GM12878 (cell line): ENCODE results near the gene FTO. TPM values are rescaled to one million over a fixed set of nuclear protein-coding genes. Genes with fewer than 3 reads are reported as not detected.

Experiments
- ATAC-seq: fragments of 200-7000 bp; cut with Tn5 transposase; 3 replicates; pipeline ENCODE4 v1.9.1; 2020; ENCODE audit warnings: mild to moderate bottlenecking, moderate library complexity
- BruUV-seq: library from RNA; stranded (reverse); fragments of 400-500 nt; replicated peaks from 2 replicates; lab custom pipeline; 2021; lab: Mats Ljungman, UMichigan
- CTCF ChIA-PET: fragments of 300-600 bp; sonication (Branson Sonifier 250); formaldehyde crosslinking; extraction: SDS; loops from one replicate; lab custom pipeline; 2021; ENCODE audit warnings: inconsistent platforms; lab: Yijun Ruan, JAX
- POLR2A ChIA-PET: fragments of 350-600 bp; formaldehyde crosslinking; extraction: SDS; loops from one replicate; lab custom pipeline; 2021; ENCODE audit warnings: inconsistent platforms; lab: Charles Lee
- RAD21 ChIA-PET: fragments of 300-600 bp; sonication (Branson Sonifier 250); formaldehyde crosslinking; loops from one replicate; lab custom pipeline; 2023; ENCODE audit warnings: antibody characterized with exemption; ENCODE audit not compliant: unreplicated experiment; lab: Charles Lee
- SMC1A ChIA-PET: fragments of 300-600 bp; sonication (Branson Sonifier 250); formaldehyde crosslinking; loops from one replicate; lab custom pipeline; 2023; ENCODE audit not compliant: unreplicated experiment, uncharacterized antibody; lab: Charles Lee
- DNase-seq: peaks from one replicate; pipeline ENCODE4 v3.0.0-alpha.2; 2011; ENCODE audit warnings: low read depth, low spot score
- FAIRE-seq: peaks from 3 replicates; lab custom pipeline; 2011; peaks lifted over from hg19 to GRCh38; lab: Jason Lieb, UNC
- H2AFZ ChIP-seq: 2 replicates; pipeline ENCODE4 v1.6.0; 2011; ENCODE audit warnings: low read depth, low read length, control low read depth; ENCODE audit not compliant: control insufficient read depth
- H3K27ac ChIP-seq: 2 replicates; pipeline ENCODE4 v1.5.1; 2011; ENCODE audit warnings: control low read depth; ENCODE audit not compliant: control insufficient read depth, insufficient read depth
- H3K27me3 ChIP-seq, 2 experiments: replicated peaks in 1 of 2; 2 replicates each; pipeline versions ENCODE4 v1.6.0 to v1.6.1; 2011; ENCODE audit warnings: low read length in 1 of 2; ENCODE audit not compliant: control insufficient read depth in 2 of 2, insufficient read depth in 2 of 2
- H3K36me3 ChIP-seq, 2 experiments: 2 replicates each; pipeline ENCODE4 v1.5.1; 2011; ENCODE audit warnings: low read length in 1 of 2; ENCODE audit not compliant: control insufficient read depth in 2 of 2, insufficient read depth in 2 of 2
- H3K4me1 ChIP-seq: 2 replicates; pipeline ENCODE4 v1.6.1; 2011; ENCODE audit warnings: mild to moderate bottlenecking, low read length, moderate library complexity, mixed read lengths; ENCODE audit not compliant: control insufficient read depth, insufficient read depth
- H3K4me2 ChIP-seq: 2 replicates; pipeline ENCODE4 v1.6.0; 2011; ENCODE audit warnings: control low read depth; ENCODE audit not compliant: control insufficient read depth, insufficient read depth
- H3K4me3 ChIP-seq: fragments of 200-600 bp; sonication (generic); 2 replicates; pipeline ENCODE4 v1.5.1; 2016
- H3K79me2 ChIP-seq: 2 replicates; pipeline ENCODE4 v1.6.0; 2011; ENCODE audit warnings: low read length; ENCODE audit not compliant: control insufficient read depth, insufficient read depth
- H3K9ac ChIP-seq: 2 replicates; pipeline ENCODE4 v1.8.0; 2011; ENCODE audit warnings: low read length, control low read depth, mixed read lengths; ENCODE audit not compliant: control insufficient read depth, insufficient read depth
- H3K9me3 ChIP-seq: replicated peaks from 3 replicates; pipeline ENCODE4 v1.5.1; 2011; ENCODE audit warnings: mild to moderate bottlenecking, low read length; ENCODE audit not compliant: control insufficient read depth, insufficient read depth
- H4K20me1 ChIP-seq: 2 replicates; pipeline ENCODE4 v1.6.0; 2011; ENCODE audit not compliant: control insufficient read depth, insufficient read depth
- HDAC6 ChIP-seq: fragments of 200-600 bp; sonication (generic); IDR thresholded peaks from one replicate; pipeline ENCODE4 v1.8.0; 2017; ENCODE audit warnings: antibody characterized with exemption; ENCODE audit not compliant: unreplicated experiment
- IKZF2 ChIP-seq, 2 experiments: fragments of 450-650 bp; IDR thresholded peaks; 2 replicates each; pipeline ENCODE4 v1.6.1; 2017; ENCODE audit warnings: mild to moderate bottlenecking in 2 of 2, moderate library complexity in 2 of 2
- JUNB ChIP-seq: IDR thresholded peaks from 2 replicates; pipeline ENCODE4 v1.6.1; 2016; ENCODE audit warnings: antibody characterized with exemption, mild to moderate bottlenecking
- RCOR1 ChIP-seq: conservative IDR thresholded peaks from 2 replicates; pipeline ENCODE4 v1.6.1; 2012; ENCODE audit warnings: low read depth, low read length, improper control_type of control experiment
- SKIL ChIP-seq: fragments of 450-650 bp; IDR thresholded peaks from 2 replicates; pipeline ENCODE4 v1.6.1; 2017; ENCODE audit warnings: mild to moderate bottlenecking, low read depth, inconsistent platforms; ENCODE audit not compliant: poor library complexity, severe bottlenecking
- SUZ12 ChIP-seq: fragments of 200-600 bp; sonication (generic); IDR thresholded peaks from one replicate; pipeline ENCODE4 v1.6.1; 2018; ENCODE audit warnings: antibody characterized with exemption, mild to moderate bottlenecking; ENCODE audit not compliant: unreplicated experiment
- WGBS: methylation state at CpG from one replicate; pipeline ENCODE4 v1.1.6; 2016; ENCODE audit warnings: low lambda C conversion rate; ENCODE audit not compliant: insufficient replicate concordance, insufficient coverage; ENCODE audit errors: missing lambda C conversion rate; 5-methylcytosine and 5-hydroxymethylcytosine counted together
- in situ Hi-C: fragments of 300-500 bp; cut with MboI; formaldehyde crosslinking; loops from 9 replicates; pipeline ENCODE4 v1.14.3; 2018; ENCODE audit warnings: mixed read lengths
- intact Hi-C: fragments of 100-400 bp; cut with micrococcal nuclease; formaldehyde crosslinking; loops from one replicate; pipeline ENCODE4 v1.14.2; 2022; ENCODE audit not compliant: unreplicated experiment
- polyA plus RNA-seq, 11 experiments: library from polyadenylated mRNA; depleted of rRNA in 4 of 11; unstranded in 6 of 11; stranded (reverse) in 5 of 11; fragments of >200 nt; fragmentation: Nextera tagmentation in 4 of 11; fragmentation: Illumina TruSeq in 1 of 11; extraction: Ambion mirVana in 4 of 11; extraction: Trizol in 1 of 11; gene quantifications; 1 replicate in 1 of 11; 2 replicates in 10 of 11; pipeline versions ENCODE4 v1.2.1 to v1.2.3, GENCODE V29; 2011 to 2016; ENCODE audit warnings: inconsistent platforms in 2 of 11, missing spikeins in 2 of 11, low read depth in 1 of 11
- total RNA-seq, 4 experiments: library from RNA; depleted of rRNA in 3 of 4; stranded (reverse); fragments of >200 nt in 3 of 4; fragmentation: Illumina TruSeq in 1 of 4; extraction: Trizol in 1 of 4; gene quantifications; 2 replicates each; pipeline versions ENCODE4 v1.2.1 to v1.2.3, GENCODE V29; 2013 to 2021

Gene FTO
- total and polyA plus RNA-seq, 10 of the 15 experiments (the other 5 are each of a cell fraction or from before 2014, with no cell fraction given), result 20.1 to 55.0 (median 47.0) TPM

GRCh38 chr16:54056921-54057320 lies 353.0 kb downstream of the FTO start (continued):
- TF ChIP-seq SKIL (no peak), SUZ12 (no peak), RCOR1 (no peak), IKZF2 (IDR thresholded peaks at IDR 0.05) (no peak), HDAC6 (no peak)

DNA sequence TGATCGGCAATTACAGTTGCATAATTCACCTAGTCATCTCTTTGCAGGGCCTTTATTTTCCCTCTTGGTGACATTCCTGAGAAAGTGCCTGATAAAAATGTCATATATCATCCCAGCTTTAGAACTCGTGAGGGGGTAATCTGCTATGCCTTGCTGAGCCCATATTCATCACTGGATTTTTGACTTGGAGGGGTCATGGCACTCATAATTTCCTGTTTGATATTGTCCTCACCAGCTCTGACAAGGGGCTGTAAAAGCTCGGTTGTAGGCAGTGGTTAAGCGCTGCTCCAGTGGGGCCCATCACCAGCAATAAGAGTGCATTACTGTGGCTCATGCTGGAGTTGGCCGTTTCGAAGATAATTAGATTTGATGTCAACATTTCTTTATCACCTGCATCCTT lies 355.4 kb downstream of the FTO start:
- ATAC-seq, result no peak
- H3K4me2 ChIP-seq, result no peak overlapping the region
- no peak overlapping the region for H3K4me3 ChIP-seq
- TF ChIP-seq JUNB (no peak), IKZF2 (IDR thresholded peaks at IDR 0.05) (no peak), SKIL (no peak)
- TF ChIP-seq, all 136 proteins: peak for 0
- RAD21 ChIA-PET, result no interaction called here
- Histone ChIP-seq H3K79me2 (no peaks in the 10 kb centered on the region), H4K20me1 (no peaks in the 10 kb centered on the region; the same call in 1 of the 2 replicates), H3K27ac (no peak overlapping the region), H3K4me1 (no peaks in the 10 kb centered on the region), H2AFZ (no peak overlapping the region), H3K27me3 (no peaks in the 10 kb centered on the region), H3K9me3 (no peaks in the 10 kb centered on the region), H3K9ac (no peak overlapping the region), H3K36me3 (no peaks in the 10 kb centered on the region)
- POLR2A ChIA-PET, result interaction anchor here (0.5 kb wide), 1 partner anchor 1034 kb away, joined by 6 read pairs; no protein-coding TSS in a partner anchor
- in situ Hi-C loops, result no loop called here
- BruUV-seq, result no TSS peak
- FAIRE-seq (no peak), DNase-seq (no peak)
- SMC1A ChIA-PET, result no interaction called here
- CTCF ChIA-PET, result no interaction called here
- intact Hi-C loops, result no loop called here
- WGBS, result 99% methylated on average over 6 of the region's 6 CpGs
